Measurements from ENCODE around the gene DUSP3.

DUSP3 gene

DNA sequence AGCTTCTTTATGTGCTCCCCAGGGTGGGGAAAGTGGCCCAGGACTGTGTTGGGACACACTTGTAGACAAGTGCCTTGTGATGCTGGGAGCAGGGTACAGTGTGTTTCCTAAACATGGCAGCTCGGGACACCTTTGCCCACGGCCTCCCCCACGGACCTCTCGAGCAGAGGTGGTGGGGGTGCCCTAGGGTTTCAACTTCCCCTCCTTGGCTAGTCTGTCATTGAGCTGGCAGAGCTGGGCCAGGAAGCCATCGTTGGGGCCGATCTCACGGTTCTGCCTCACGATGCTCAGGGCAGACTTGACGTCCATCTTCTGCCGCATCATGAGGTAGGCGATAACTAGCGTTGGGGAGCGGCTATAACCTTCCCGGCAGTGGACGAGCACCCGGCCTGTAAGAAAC, 9.4 kb downstream of the DUSP3 start:
- TF ChIP-seq FOXP2 (optimal IDR thresholded peaks at IDR 0.05; ENCODE audit: borderline replicate concordance, extremely low read depth, extremely low read length, insufficient read depth) (no peak), SIN3A (IDR thresholded peaks at IDR 0.05; ENCODE audit: borderline replicate concordance, insufficient read depth, low read length) (no peak), POLR2AphosphoS5 (IDR thresholded peaks at IDR 0.05; ENCODE audit: low read depth, low read length) (no peak), TAF1 (IDR thresholded peaks at IDR 0.05; ENCODE audit: borderline replicate concordance, insufficient read depth, low read length) (no peak)
- TF ChIP-seq, protein P1, sequence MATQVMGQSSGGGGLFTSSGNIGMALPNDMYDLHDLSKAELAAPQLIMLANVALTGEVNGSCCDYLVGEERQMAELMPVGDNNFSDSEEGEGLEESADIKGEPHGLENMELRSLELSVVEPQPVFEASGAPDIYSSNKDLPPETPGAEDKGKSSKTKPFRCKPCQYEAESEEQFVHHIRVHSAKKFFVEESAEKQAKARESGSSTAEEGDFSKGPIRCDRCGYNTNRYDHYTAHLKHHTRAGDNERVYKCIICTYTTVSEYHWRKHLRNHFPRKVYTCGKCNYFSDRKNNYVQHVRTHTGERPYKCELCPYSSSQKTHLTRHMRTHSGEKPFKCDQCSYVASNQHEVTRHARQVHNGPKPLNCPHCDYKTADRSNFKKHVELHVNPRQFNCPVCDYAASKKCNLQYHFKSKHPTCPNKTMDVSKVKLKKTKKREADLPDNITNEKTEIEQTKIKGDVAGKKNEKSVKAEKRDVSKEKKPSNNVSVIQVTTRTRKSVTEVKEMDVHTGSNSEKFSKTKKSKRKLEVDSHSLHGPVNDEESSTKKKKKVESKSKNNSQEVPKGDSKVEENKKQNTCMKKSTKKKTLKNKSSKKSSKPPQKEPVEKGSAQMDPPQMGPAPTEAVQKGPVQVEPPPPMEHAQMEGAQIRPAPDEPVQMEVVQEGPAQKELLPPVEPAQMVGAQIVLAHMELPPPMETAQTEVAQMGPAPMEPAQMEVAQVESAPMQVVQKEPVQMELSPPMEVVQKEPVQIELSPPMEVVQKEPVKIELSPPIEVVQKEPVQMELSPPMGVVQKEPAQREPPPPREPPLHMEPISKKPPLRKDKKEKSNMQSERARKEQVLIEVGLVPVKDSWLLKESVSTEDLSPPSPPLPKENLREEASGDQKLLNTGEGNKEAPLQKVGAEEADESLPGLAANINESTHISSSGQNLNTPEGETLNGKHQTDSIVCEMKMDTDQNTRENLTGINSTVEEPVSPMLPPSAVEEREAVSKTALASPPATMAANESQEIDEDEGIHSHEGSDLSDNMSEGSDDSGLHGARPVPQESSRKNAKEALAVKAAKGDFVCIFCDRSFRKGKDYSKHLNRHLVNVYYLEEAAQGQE (IDR thresholded peaks at IDR 0.05; ENCODE audit: insufficient read depth in 1 of 2, low read depth in 2 of 2, low read length in 2 of 2): no peak

DNA sequence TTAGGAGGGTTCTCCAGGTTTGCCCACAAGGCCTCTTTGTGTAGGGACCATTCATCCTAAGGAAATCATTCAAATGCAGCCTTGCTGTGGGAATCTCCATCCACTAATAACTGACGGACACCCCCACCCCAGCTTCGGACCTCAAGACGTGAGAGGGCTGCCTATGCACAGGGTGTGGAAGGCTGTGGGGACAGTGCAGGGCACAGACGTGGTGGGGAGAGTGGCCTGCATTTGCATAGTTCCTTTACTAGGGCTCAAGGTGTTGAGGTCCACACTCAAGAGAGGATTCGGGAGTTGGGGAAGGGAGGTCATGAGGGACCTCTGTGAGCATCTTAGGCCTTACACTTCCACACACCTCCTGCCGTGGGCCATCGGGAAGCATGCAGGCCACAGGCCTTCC, 9.8 kb downstream of the DUSP3 start:
- TF ChIP-seq, protein P1 (IDR thresholded peaks at IDR 0.05; ENCODE audit: insufficient read depth in 1 of 2, low read depth in 2 of 2, low read length in 2 of 2): no peak
- TF ChIP-seq POLR2AphosphoS5 (IDR thresholded peaks at IDR 0.05; ENCODE audit: low read depth, low read length) (no peak), SIN3A (IDR thresholded peaks at IDR 0.05; ENCODE audit: borderline replicate concordance, insufficient read depth, low read length) (no peak), FOXP2 (optimal IDR thresholded peaks at IDR 0.05; ENCODE audit: borderline replicate concordance, extremely low read depth, extremely low read length, insufficient read depth) (no peak), TAF1 (IDR thresholded peaks at IDR 0.05; ENCODE audit: borderline replicate concordance, insufficient read depth, low read length) (no peak)

DNA sequence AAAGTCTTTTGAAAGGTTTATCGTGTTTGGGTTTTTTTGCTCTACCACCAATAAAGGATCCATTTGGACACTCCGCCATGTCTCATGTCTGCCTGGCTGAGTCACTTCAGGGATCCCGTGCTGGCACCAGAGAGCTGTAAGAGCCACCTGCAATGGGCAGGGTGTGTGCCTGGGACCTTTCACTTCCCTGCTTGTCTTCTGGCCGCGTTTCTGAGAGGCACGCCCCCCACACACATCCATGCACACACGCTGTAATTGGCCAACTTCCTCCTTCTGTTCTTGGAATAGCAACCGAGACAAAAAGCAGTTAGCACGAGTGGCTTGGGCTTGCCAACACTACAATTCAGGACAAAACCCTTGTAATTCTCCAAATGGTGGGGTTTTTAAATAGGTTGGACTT, 10.4 kb downstream of the DUSP3 start:
- TF ChIP-seq TAF1 (IDR thresholded peaks at IDR 0.05; ENCODE audit: borderline replicate concordance, insufficient read depth, low read length): no peak
- no peak for TF ChIP-seq SIN3A (IDR thresholded peaks at IDR 0.05; ENCODE audit: borderline replicate concordance, insufficient read depth, low read length)
- no peak for TF ChIP-seq FOXP2 (optimal IDR thresholded peaks at IDR 0.05; ENCODE audit: borderline replicate concordance, extremely low read depth, extremely low read length, insufficient read depth)
- TF ChIP-seq POLR2AphosphoS5 (IDR thresholded peaks at IDR 0.05; ENCODE audit: low read depth, low read length): no peak
- TF ChIP-seq, protein P1 (IDR thresholded peaks at IDR 0.05; ENCODE audit: insufficient read depth in 1 of 2, low read depth in 2 of 2, low read length in 2 of 2): no peak

DNA sequence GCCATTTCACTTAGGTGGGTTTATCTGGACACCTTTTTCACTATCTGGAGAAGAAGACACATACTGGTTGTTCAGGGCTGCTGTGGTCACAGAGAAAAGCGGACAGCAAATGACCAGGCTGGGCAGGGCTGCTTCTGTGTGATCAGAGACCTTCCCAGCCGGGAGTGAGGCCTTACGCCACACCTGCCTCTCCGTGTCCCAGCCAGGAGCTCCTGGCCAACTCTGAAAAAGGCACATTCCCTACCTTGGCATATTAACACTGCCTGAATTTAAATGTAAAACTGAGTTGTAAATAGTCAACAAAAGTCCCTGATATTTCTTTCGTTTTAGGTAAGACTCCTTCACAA, 11.1 kb downstream of the DUSP3 start:
- TF ChIP-seq FOXP2 (optimal IDR thresholded peaks at IDR 0.05; ENCODE audit: borderline replicate concordance, extremely low read depth, extremely low read length, insufficient read depth): no peak

DNA sequence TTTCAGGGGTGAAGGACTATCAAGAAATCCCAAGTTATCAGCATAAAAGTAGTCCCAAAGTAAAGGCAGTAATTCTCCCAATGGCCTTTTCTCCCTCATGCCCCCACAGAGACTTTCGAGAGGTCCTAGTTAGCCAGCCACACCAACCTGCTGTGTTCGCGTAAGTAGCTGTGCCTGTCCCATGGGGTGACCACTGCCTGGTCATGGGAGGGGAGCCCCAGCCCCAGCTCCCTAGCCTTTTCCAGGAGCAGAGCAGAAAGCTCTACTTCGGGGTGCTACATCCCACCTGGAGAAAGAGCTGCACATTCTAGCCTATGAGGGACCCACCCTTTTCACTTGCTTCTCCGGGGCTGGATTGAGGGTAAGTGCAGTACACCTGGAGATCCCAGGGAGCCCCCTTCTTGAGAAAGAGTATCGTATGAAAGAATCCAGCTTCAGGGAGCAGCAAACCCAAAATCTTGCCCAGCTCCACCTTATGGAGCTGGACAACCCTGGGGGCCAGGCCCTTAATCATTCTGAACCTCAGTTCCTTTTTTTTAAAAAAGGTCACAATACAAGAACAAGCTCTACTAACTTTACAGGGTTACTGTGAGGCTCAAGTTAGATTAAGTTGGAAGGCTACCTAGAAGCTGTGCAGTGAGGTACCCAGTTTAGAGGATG, 11.6 kb downstream of the DUSP3 start:
- TF ChIP-seq, protein P1 (IDR thresholded peaks at IDR 0.05; ENCODE audit: insufficient read depth in 1 of 2, low read depth in 2 of 2, low read length in 2 of 2): no peak
- TF ChIP-seq TAF1 (IDR thresholded peaks at IDR 0.05; ENCODE audit: borderline replicate concordance, insufficient read depth, low read length) (no peak), FOXP2 (optimal IDR thresholded peaks at IDR 0.05; ENCODE audit: borderline replicate concordance, extremely low read depth, extremely low read length, insufficient read depth) (no peak), SIN3A (IDR thresholded peaks at IDR 0.05; ENCODE audit: borderline replicate concordance, insufficient read depth, low read length) (no peak), POLR2AphosphoS5 (IDR thresholded peaks at IDR 0.05; ENCODE audit: low read depth, low read length) (no peak)

Measured in PFSK-1 (cell line).